Measurements from ENCODE around the gene CBX4. TPM values are rescaled to one million over a fixed set of nuclear protein-coding genes. Genes with fewer than 3 reads are reported as not detected.

The CBX4 gene
- total RNA-seq, 1 donor from 2014 or later = 25.7 TPM

DNA sequence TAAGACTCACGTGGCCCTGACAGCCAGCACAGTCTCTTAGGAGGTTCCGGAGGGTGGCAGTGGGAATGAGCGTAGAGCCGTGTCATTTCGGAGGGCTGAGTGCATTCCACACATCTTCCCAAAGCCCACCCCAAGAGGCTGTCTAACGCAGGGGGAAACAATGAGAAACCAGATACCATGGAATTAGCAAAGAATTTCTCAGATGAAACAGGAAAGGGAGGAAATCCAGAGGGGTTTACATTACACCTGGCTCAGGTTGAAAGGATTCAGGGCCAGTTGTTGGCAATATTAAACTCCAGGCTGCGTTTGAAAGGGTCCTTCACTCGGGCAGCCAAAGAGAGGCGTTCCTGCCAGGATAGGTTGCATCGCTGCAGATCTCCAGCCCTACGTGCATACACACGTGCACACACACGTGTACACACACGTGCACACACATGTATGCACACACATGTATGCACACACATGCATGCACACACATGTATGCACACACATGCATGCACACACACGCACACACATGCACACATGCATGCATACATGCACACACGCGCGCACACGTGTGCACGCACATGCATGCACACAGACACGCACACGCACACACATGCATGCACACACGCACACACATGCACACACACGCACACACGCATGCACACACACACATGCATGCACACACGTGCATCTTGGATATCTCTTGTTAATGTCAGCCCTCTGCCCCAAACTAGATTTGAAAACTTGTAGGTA lies 12.2 kb downstream of the CBX4 start:
- no peak overlapping the region for H3K4me3 ChIP-seq
- no peaks in the 10 kb centered on the region for H3K36me3 ChIP-seq
- no peaks in the 10 kb centered on the region for H3K27me3 ChIP-seq
- no peak for DNase-seq (ENCODE audit: low spot score in 2 of 2)
- peaks cover 6 to 8% of the 10 kb centered on the region in 2 donors for H3K4me1 ChIP-seq
- intact Hi-C loops (cut with DNase I) = no loop called here
- no peak overlapping the region for H3K27ac ChIP-seq
- no peaks in the 10 kb centered on the region for H3K9me3 ChIP-seq
- TF ChIP-seq, protein P1, sequence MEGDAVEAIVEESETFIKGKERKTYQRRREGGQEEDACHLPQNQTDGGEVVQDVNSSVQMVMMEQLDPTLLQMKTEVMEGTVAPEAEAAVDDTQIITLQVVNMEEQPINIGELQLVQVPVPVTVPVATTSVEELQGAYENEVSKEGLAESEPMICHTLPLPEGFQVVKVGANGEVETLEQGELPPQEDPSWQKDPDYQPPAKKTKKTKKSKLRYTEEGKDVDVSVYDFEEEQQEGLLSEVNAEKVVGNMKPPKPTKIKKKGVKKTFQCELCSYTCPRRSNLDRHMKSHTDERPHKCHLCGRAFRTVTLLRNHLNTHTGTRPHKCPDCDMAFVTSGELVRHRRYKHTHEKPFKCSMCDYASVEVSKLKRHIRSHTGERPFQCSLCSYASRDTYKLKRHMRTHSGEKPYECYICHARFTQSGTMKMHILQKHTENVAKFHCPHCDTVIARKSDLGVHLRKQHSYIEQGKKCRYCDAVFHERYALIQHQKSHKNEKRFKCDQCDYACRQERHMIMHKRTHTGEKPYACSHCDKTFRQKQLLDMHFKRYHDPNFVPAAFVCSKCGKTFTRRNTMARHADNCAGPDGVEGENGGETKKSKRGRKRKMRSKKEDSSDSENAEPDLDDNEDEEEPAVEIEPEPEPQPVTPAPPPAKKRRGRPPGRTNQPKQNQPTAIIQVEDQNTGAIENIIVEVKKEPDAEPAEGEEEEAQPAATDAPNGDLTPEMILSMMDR (IDR thresholded peaks at IDR 0.05) = no peak

DNA sequence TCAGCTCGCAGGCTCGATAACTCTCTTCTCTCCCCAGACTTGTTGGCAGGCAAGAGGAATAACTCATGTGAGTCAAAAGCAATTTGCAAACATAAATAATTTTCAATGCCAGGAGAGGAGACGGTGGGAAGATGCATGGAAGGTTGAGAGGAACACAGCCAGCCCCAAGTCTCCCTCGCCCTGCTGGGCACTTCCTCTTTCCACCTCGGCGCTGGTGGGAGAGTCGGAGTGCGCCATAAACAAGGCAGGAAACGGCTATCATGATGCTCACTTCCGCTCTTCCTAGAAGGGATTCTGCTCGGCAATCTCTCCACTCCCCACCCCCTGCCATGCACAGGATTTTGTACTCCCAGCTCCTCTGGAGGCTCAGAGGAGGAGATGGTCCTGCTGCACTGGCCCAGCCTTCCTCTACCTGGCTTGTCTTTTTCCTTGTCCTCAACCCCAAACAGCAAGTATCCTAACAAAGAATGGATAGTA lies 13.0 kb downstream of the CBX4 start:
- TF ChIP-seq, protein P1 (IDR thresholded peaks at IDR 0.05) = no peak
- Histone ChIP-seq H3K27me3 (no peaks in the 10 kb centered on the region), H3K4me1 (peaks cover under 1 to 1% of the 10 kb centered on the region in 2 donors), H3K9me3 (no peaks in the 10 kb centered on the region), H3K27ac (no peak overlapping the region), H3K4me3 (no peak overlapping the region), H3K36me3 (no peaks in the 10 kb centered on the region)
- no peak for DNase-seq (ENCODE audit: low spot score in 2 of 2)
- intact Hi-C loops (cut with DNase I) = no loop called here

DNA sequence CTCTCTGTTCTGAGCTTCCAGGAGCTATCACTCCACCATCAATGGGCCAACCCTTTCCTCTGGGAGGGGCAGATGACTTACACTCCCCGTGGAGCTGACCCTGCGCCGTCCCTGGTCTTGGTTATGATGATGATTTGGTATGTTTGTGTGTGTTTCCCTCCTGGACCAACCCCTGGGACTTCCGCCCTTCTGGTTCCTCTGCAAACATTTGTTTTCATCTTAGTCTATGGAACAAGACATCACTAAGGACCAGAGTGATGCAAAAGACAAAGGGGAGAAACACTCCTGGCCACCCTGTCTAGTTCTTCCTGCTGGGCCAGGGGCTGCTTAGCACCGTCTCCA lies 13.7 kb downstream of the CBX4 start:
- H3K9me3 ChIP-seq = no peaks in the 10 kb centered on the region
- DNase-seq (ENCODE audit: low spot score in 2 of 2) = no peak
- no peaks in the 10 kb centered on the region for H3K36me3 ChIP-seq
- intact Hi-C loops (cut with DNase I) = no loop called here
- H3K27ac ChIP-seq = no peak overlapping the region
- no peak overlapping the region for H3K4me3 ChIP-seq
- TF ChIP-seq, protein P1 (IDR thresholded peaks at IDR 0.05) = no peak
- H3K27me3 ChIP-seq = no peaks in the 10 kb centered on the region
- H3K4me1 ChIP-seq = no peaks in the 10 kb centered on the region

DNA sequence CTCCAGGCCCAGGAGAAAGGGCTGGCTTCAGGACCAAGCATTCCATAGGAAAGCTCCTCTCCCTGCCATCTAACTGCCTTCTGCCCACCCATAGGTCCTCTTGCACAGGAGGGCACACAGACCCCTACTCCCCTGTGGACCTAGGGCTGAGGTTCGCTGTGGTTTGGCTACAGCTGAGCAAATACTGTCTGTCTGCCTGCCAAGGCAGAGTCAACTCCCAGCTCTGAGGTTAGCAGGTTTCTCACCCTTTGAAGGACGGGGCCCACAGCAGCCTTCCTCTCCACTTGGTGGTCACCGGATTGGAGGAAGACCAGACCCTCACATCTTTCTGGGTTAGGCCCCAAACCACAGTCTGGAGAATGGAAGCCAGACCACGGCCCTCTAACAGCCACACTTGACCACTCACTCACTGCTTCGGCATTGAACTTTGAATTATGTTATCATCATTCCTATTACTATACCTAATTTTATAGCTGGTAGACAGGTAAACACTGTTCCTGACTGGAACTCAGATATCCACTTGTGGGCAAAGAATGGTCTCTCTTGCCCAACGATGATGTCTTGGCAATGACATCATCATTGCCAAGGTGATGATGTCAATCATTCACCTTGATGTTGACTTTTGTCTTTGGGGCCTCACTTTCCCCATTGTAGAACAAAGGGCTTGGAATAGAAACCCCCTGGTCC lies 14.2 kb downstream of the CBX4 start:
- intact Hi-C loops (cut with DNase I) = no loop called here
- Histone ChIP-seq H3K9me3 (no peaks in the 10 kb centered on the region), H3K36me3 (no peaks in the 10 kb centered on the region), H3K27me3 (no peaks in the 10 kb centered on the region), H3K27ac (no peak overlapping the region), H3K4me3 (no peak overlapping the region), H3K4me1 (no peaks in the 10 kb centered on the region)
- DNase-seq (ENCODE audit: low spot score in 2 of 2) = no peak
- TF ChIP-seq, protein P1 (IDR thresholded peaks at IDR 0.05) = no peak

DNA sequence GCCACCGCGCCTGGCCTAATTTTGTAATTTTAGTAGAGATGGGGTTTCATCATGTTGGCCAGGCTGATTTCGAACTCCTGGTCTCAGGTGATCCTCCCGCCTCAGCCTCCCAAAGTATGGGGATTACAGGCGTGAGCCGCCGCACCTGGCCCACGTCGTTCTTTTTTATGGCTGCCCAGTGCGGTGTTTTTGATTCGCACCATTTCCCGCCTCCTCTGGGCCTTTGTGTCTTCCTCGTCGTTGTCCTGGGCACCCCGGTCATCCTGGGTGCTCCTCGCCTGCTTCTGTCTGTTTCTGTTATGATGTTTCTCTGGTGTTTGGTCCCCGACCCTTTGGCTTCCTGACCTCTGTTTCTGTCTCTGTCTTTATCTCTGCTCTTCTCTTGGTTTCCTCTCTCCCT lies 15.0 kb downstream of the CBX4 start:
- no peaks in the 10 kb centered on the region for H3K27me3 ChIP-seq
- H3K9me3 ChIP-seq = no peaks in the 10 kb centered on the region
- H3K36me3 ChIP-seq = no peaks in the 10 kb centered on the region
- TF ChIP-seq, protein P1 (IDR thresholded peaks at IDR 0.05) = no peak
- no peak overlapping the region for H3K4me3 ChIP-seq
- intact Hi-C loops (cut with DNase I) = no loop called here
- no peaks in the 10 kb centered on the region for H3K4me1 ChIP-seq
- H3K27ac ChIP-seq = no peak overlapping the region
- no peak for DNase-seq (ENCODE audit: low spot score in 2 of 2)

Measured in ascending aorta (tissue), 2 donors.